ENCODE results near the gene ATG2A. TPM values are rescaled to one million over a fixed set of nuclear protein-coding genes. Genes with fewer than 3 reads are reported as not detected.

Gene ATG2A
- total and polyA plus RNA-seq, 2 donors (not counting 3 experiments of a cell fraction or from before 2014, with no cell fraction given), result 13.4 to 24.3 TPM

- H3K9ac ChIP-seq (replicated peaks; ENCODE audit: extremely low read depth, insufficient read depth, low read length), result no peak overlapping the region
- TF ChIP-seq EZH2 (IDR thresholded peaks at IDR 0.05; ENCODE audit: borderline replicate concordance, low read depth, low read length, severe bottlenecking) (no peak), FOS (IDR thresholded peaks at IDR 0.05; ENCODE audit: borderline replicate concordance, insufficient read depth, low read length) (no peak), MYC (IDR thresholded peaks at IDR 0.05; ENCODE audit: low read depth, low read length) (no peak), JUN (IDR thresholded peaks at IDR 0.05; ENCODE audit: borderline replicate concordance, insufficient read depth, insufficient read length, low read depth) (no peak)
- peak overlapping the region; percentile 100 for H2AFZ ChIP-seq (ENCODE audit: low read depth, low read length)
- H3K36me3 ChIP-seq (ENCODE audit: control insufficient read depth in 2 of 2, extremely low read depth in 1 of 2, insufficient read depth in 2 of 2, low read length in 2 of 2), result no peaks in the 10 kb centered on the region
- FAIRE-seq, result no peak
- dilution Hi-C loops (cut with MboI; ENCODE audit: extremely low pct_ligation_motif_present, low sequenced_read_pairs) (no loop called here), intact Hi-C loops (cut with micrococcal nuclease) (no loop called here)
- ChIA-PET POLR2A (no interaction called here), CTCF (interaction anchor here (0.6 to 1.9 kb wide), 15 partner anchors 9 to 230 kb away, joined by 3 to 125 read pairs (median 9); partner anchors contain the start of genes CDC42BPG, EHD1 and ZNHIT2)
- H3K9me1 ChIP-seq (replicated peaks; ENCODE audit: control insufficient read depth, extremely low read depth, insufficient read depth, low read length), result no peaks in the 10 kb centered on the region
- DNase-seq (ENCODE audit: low read depth, low spot score), result no peak
- H3K27me3 ChIP-seq (ENCODE audit: control insufficient read depth in 2 of 2, insufficient read depth in 2 of 2, low read length in 2 of 2), result no peaks in the 10 kb centered on the region
- H3K4me2 ChIP-seq (ENCODE audit: insufficient read depth, low read length), result no peak overlapping the region
- BruUV-seq (replicated peaks), result no TSS peak
- peaks cover 12% of the 10 kb centered on the region for H3K4me1 ChIP-seq (ENCODE audit: control insufficient read depth, extremely low read depth, insufficient read depth, low read length)
- H4K20me1 ChIP-seq (replicated peaks; ENCODE audit: control insufficient read depth, extremely low read depth, insufficient read depth, low read length), result no peaks in the 10 kb centered on the region
- H3K9me3 ChIP-seq (replicated peaks; ENCODE audit: control insufficient read depth, insufficient read depth, low read length), result no peaks in the 10 kb centered on the region
- H3K79me2 ChIP-seq (ENCODE audit: control insufficient read depth, insufficient read depth, low read length), result no peaks in the 10 kb centered on the region
- H3K27ac ChIP-seq (ENCODE audit: insufficient read depth, low read depth, low read length), result no peak overlapping the region
- H3K4me3 ChIP-seq (replicated peaks in 1 of 3; ENCODE audit: insufficient read depth in 1 of 3, low read depth in 1 of 3, low read length in 3 of 3), result no peak overlapping the region
Observed at GRCh38 chr11:64887234-64887756, 29.7 kb downstream of the ATG2A start.

DNA sequence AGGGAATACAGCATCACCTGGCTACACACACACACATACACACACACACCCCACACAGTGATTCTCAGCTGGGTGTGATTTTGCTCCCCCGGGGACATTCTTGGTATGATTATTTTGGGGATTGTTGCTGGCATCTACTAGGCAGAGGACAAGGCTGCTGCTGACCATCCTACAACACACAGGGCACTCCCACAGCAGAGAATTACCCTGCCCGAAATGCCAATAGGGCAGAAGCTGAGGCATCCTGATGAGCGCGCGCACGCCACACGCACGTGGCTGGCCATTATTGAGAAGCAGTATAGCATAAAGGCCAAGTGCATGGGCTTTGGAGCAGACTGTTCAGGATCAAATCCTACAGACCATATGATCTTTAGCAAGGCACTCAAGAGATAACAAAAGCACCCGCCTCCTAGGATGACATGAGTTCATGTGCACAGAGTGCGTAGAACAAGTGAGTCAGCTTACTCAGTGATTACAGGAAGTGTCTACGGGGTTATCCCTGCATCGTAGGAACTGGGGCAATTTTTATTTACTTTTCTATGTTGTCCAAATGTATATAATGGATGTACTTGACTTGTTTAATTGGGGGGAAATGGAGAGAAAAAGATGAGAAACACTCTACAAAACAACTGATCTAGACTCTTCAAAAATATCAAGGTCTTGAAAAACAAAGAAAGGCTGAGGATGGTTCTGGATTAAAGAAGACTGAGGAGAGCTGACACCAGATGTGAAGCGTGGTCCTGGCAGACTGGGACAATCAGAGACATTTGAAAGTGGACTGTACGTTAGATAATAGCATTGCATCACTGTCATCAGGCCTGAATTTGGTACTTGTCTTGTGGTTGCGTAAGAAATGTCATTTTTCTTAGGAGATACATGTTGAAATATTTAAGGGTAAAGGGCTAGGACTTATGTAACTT is 31.4 kb downstream of the ATG2A start:
- peak overlapping the region; percentile 19 for H3K27ac ChIP-seq (ENCODE audit: insufficient read depth, low read depth, low read length)
- intact Hi-C loops (cut with micrococcal nuclease) (no loop called here), dilution Hi-C loops (cut with MboI; ENCODE audit: extremely low pct_ligation_motif_present, low sequenced_read_pairs) (no loop called here)
- no peaks in the 10 kb centered on the region for H3K79me2 ChIP-seq (ENCODE audit: control insufficient read depth, insufficient read depth, low read length)
- POLR2A ChIA-PET, result no interaction called here
- no peaks in the 10 kb centered on the region for H3K36me3 ChIP-seq (ENCODE audit: control insufficient read depth in 2 of 2, extremely low read depth in 1 of 2, insufficient read depth in 2 of 2, low read length in 2 of 2)
- H4K20me1 ChIP-seq (replicated peaks; ENCODE audit: control insufficient read depth, extremely low read depth, insufficient read depth, low read length), result no peaks in the 10 kb centered on the region
- H2AFZ ChIP-seq (ENCODE audit: low read depth, low read length), result peak overlapping the region; percentile 8
- no peaks in the 10 kb centered on the region for H3K27me3 ChIP-seq (ENCODE audit: control insufficient read depth in 2 of 2, insufficient read depth in 2 of 2, low read length in 2 of 2)
- H3K9me1 ChIP-seq (replicated peaks; ENCODE audit: control insufficient read depth, extremely low read depth, insufficient read depth, low read length), result no peaks in the 10 kb centered on the region
- FAIRE-seq (peak; percentile 80), DNase-seq (ENCODE audit: low read depth, low spot score) (peak; percentile 46)
- no peaks in the 10 kb centered on the region for H3K9me3 ChIP-seq (replicated peaks; ENCODE audit: control insufficient read depth, insufficient read depth, low read length)
- H3K4me3 ChIP-seq (replicated peaks in 1 of 3; ENCODE audit: insufficient read depth in 1 of 3, low read depth in 1 of 3, low read length in 3 of 3), result no peak overlapping the region
- no peak for TF ChIP-seq POLR2A (IDR thresholded peaks at IDR 0.05; ENCODE audit: low read depth, low read length)
- peak; percentile 19 for TF ChIP-seq JUN (IDR thresholded peaks at IDR 0.05; ENCODE audit: borderline replicate concordance, insufficient read depth, insufficient read length, low read depth)
- no peak for TF ChIP-seq MAX (IDR thresholded peaks at IDR 0.05; ENCODE audit: insufficient read depth, insufficient read length)
- no peak for TF ChIP-seq MYC (IDR thresholded peaks at IDR 0.05; ENCODE audit: low read depth, low read length)
- no peak for TF ChIP-seq EZH2 (IDR thresholded peaks at IDR 0.05; ENCODE audit: borderline replicate concordance, low read depth, low read length, severe bottlenecking)
- peak; percentile 68 for TF ChIP-seq FOS (IDR thresholded peaks at IDR 0.05; ENCODE audit: borderline replicate concordance, insufficient read depth, low read length)
- TF ChIP-seq GATA2 (IDR thresholded peaks at IDR 0.05; ENCODE audit: insufficient read depth, insufficient read length, low read depth, low read length), result peak; percentile 22
- TF ChIP-seq POLR2AphosphoS5 (IDR thresholded peaks at IDR 0.05; ENCODE audit: insufficient read depth, low read depth, low read length), result no peak
- peaks cover 12% of the 10 kb centered on the region for H3K4me1 ChIP-seq (ENCODE audit: control insufficient read depth, extremely low read depth, insufficient read depth, low read length)
- H3K9ac ChIP-seq (replicated peaks; ENCODE audit: extremely low read depth, insufficient read depth, low read length), result no peak overlapping the region
- CTCF ChIA-PET, result interaction anchor here (0.8 to 2.1 kb wide), 9 partner anchors 9 to 111 kb away, joined by 3 to 10 read pairs (median 5); partner anchors contain the start of genes BATF2 and CDC42BPG
- H3K4me2 ChIP-seq (ENCODE audit: insufficient read depth, low read length), result peak overlapping the region; percentile 27
- BruUV-seq (replicated peaks), result no TSS peak
